Peyer's patch (tissue), 4 donors: Measurements from ENCODE around the gene CTRB2. TPM values are rescaled to one million over a fixed set of nuclear protein-coding genes. Genes with fewer than 3 reads are reported as not detected.

ENCODE experiments used
- DNase-seq, 3 donors: peaks; one replicate each; pipeline ENCODE4 v3.0.0-alpha.2; 2017 to 2019
- H3K27ac ChIP-seq, 4 donors: fragments of 200-600 bp; sonication (generic); one replicate each; pipeline ENCODE4 v1.5.1; 2016 to 2019
- H3K27me3 ChIP-seq, 2 donors: fragments of 200-600 bp; sonication (generic); one replicate each; pipeline ENCODE4 v1.5.1; 2019
- H3K36me3 ChIP-seq, 3 donors: fragments of 200-600 bp; sonication (generic); one replicate each; pipeline ENCODE4 v1.5.1; 2016 to 2019
- H3K4me1 ChIP-seq, 4 donors: fragments of 200-600 bp; sonication (generic); one replicate each; pipeline ENCODE4 v1.5.1; 2016 to 2019
- H3K4me3 ChIP-seq, 4 donors: fragments of 200-600 bp; sonication (generic); 1 replicate in 3 of 4; 2 replicates in 1 of 4; pipeline ENCODE4 v1.5.1; 2016 to 2019; ENCODE audit warnings: mild to moderate bottlenecking in 1 of 4
- H3K9me3 ChIP-seq, 4 donors: fragments of 200-600 bp; sonication (generic); one replicate each; pipeline ENCODE4 v1.5.1; 2016 to 2019; ENCODE audit warnings: mild to moderate bottlenecking in 1 of 4
- CTCF ChIP-seq, 6 experiments: fragments of 450-650 bp in 4 of 6; fragments of 200-600 bp in 2 of 6; sonication (generic) in 1 of 6; IDR thresholded peaks; one replicate each; pipeline ENCODE4 v1.5.1; 2017 to 2019; ENCODE audit warnings: antibody characterized with exemption in 6 of 6, mild to moderate bottlenecking in 3 of 6, moderate library complexity in 1 of 6
- POLR2A ChIP-seq, 2 donors: fragments of 450-650 bp; IDR thresholded peaks; one replicate each; pipeline ENCODE4 v1.5.1; 2017; ENCODE audit warnings: antibody characterized with exemption in 2 of 2, mild to moderate bottlenecking in 2 of 2, moderate library complexity in 2 of 2
- total RNA-seq, 4 donors: library from RNA; depleted of rRNA; stranded (reverse); fragments of >200 nt; gene quantifications; one replicate each; pipeline ENCODE4 v1.1.0, GENCODE V29; 2016

The CTRB2 gene
- not detected for total RNA-seq

- H3K36me3 ChIP-seq: no peaks in the 10 kb centered on the region
- no peak within 1 kb of the TSS for H3K4me3 ChIP-seq
- no peak within 1 kb of the TSS for H3K27ac ChIP-seq
- H3K27me3 ChIP-seq: no peaks in the 10 kb centered on the region
- H3K9me3 ChIP-seq: no peaks in the 10 kb centered on the region
- no peaks in the 10 kb centered on the region for H3K4me1 ChIP-seq
- no peak for DNase-seq
- TF ChIP-seq CTCF (IDR thresholded peaks at IDR 0.05) (no peak), POLR2A (IDR thresholded peaks at IDR 0.05) (no peak)
Observed at GRCh38 chr16:75206749-75207451, at the start of gene CTRB2. CTRB2 (minus strand) TSS chr16:75207161; CDS start chr16:75207141, 20 bp downstream.

- H3K4me1 ChIP-seq: peaks cover 2 to 60% (median 6%) of the 10 kb centered on the region in 4 donors
- TF ChIP-seq POLR2A (IDR thresholded peaks at IDR 0.05) (no peak), CTCF (IDR thresholded peaks at IDR 0.05) (no peak)
- H3K36me3 ChIP-seq: no peaks in the 10 kb centered on the region
- H3K4me3 ChIP-seq: no peak overlapping the region
- no peaks in the 10 kb centered on the region for H3K9me3 ChIP-seq
- no peaks in the 10 kb centered on the region for H3K27me3 ChIP-seq
- DNase-seq: no peak
- H3K27ac ChIP-seq: peak overlapping the region in 2 of 4 donors; percentile 36 to 59
Observed at GRCh38 chr16:75256059-75256571, 49.2 kb upstream of the CTRB2 start.

GRCh38 chr16:75254359-75254837, 47.4 kb upstream of the CTRB2 start:
- Histone ChIP-seq H3K36me3 (no peaks in the 10 kb centered on the region), H3K4me1 (peaks cover 3 to 65% (median 10%) of the 10 kb centered on the region in 4 donors), H3K9me3 (no peaks in the 10 kb centered on the region), H3K27ac (peak overlapping the region in 2 of 4 donors; percentile 2 to 53), H3K27me3 (no peaks in the 10 kb centered on the region), H3K4me3 (no peak overlapping the region)
- peak in 1 of 3 donors; percentile 54 for DNase-seq
- TF ChIP-seq CTCF (IDR thresholded peaks at IDR 0.05) (no peak), POLR2A (IDR thresholded peaks at IDR 0.05) (no peak)

- Histone ChIP-seq H3K4me3 (no peak overlapping the region), H3K9me3 (no peaks in the 10 kb centered on the region), H3K27ac (peak overlapping the region; percentile 18 to 97 (median 76)), H3K4me1 (peaks cover 7 to 66% (median 10%) of the 10 kb centered on the region in 4 donors), H3K27me3 (no peaks in the 10 kb centered on the region), H3K36me3 (peaks cover 0 to 4% (median 0%) of the 10 kb centered on the region in 3 donors)
- DNase-seq: no peak
- TF ChIP-seq POLR2A (IDR thresholded peaks at IDR 0.05) (no peak), CTCF (IDR thresholded peaks at IDR 0.05) (no peak)
Observed at GRCh38 chr16:75252946-75253911, 46.3 kb upstream of the CTRB2 start.

- Histone ChIP-seq H3K4me3 (peak overlapping the region in 3 of 4 donors; percentile 44 to 88 (median 77)), H3K36me3 (peaks cover 0 to 4% (median 0%) of the 10 kb centered on the region in 3 donors)
- TF ChIP-seq CTCF (IDR thresholded peaks at IDR 0.05) (no peak), POLR2A (IDR thresholded peaks at IDR 0.05) (no peak)
Observed at GRCh38 chr16:75252049-75252864, 45.3 kb upstream of the CTRB2 start.

More at GRCh38 chr16:75252049-75252864, 45.3 kb upstream of the CTRB2 start:
- peak overlapping the region; percentile 18 to 97 (median 76) for H3K27ac ChIP-seq
- DNase-seq: no peak
- no peaks in the 10 kb centered on the region for H3K9me3 ChIP-seq
- no peaks in the 10 kb centered on the region for H3K27me3 ChIP-seq
- H3K4me1 ChIP-seq: peaks cover 7 to 66% (median 10%) of the 10 kb centered on the region in 4 donors
